Measurements from ENCODE around the gene DAP3. TPM values are rescaled to one million over a fixed set of nuclear protein-coding genes. Genes with fewer than 3 reads are reported as not detected.

Gene DAP3
- total and polyA plus RNA-seq, 10 of the 15 experiments (the other 5 are each of a cell fraction or from before 2014, with no cell fraction given) = 60.0 to 223 (median 138) TPM

GRCh38 chr1:155680531-155680930 is 8.4 kb upstream of the DAP3 start:
- Histone ChIP-seq H3K79me2 (ENCODE audit: control insufficient read depth, insufficient read depth, low read length) (peaks cover 52% of the 10 kb centered on the region), H3K27me3 (replicated peaks in 1 of 2; ENCODE audit: control insufficient read depth in 2 of 2, insufficient read depth in 2 of 2, low read length in 1 of 2) (no peaks in the 10 kb centered on the region), H3K9ac (ENCODE audit: control insufficient read depth, insufficient read depth, low read length) (no peak overlapping the region), H3K4me2 (ENCODE audit: control insufficient read depth, insufficient read depth) (no peak overlapping the region), H3K27ac (ENCODE audit: control insufficient read depth, insufficient read depth) (no peak overlapping the region), H3K36me3 (ENCODE audit: control insufficient read depth in 2 of 2, insufficient read depth in 2 of 2, low read length in 1 of 2) (peaks cover 0 to 32% of the 10 kb centered on the region in 2 experiments), H3K4me1 (ENCODE audit: control insufficient read depth, insufficient read depth, low read length) (no peaks in the 10 kb centered on the region), H3K9me3 (replicated peaks; ENCODE audit: control insufficient read depth, insufficient read depth, low read length) (no peaks in the 10 kb centered on the region), H4K20me1 (ENCODE audit: control insufficient read depth, insufficient read depth) (peaks cover 3% of the 10 kb centered on the region; the same call in 1 of the 2 replicates), H3K4me3 (no peak overlapping the region), H2AFZ (ENCODE audit: control insufficient read depth, low read depth, low read length) (no peak overlapping the region)
- SMC1A ChIA-PET (ENCODE audit: uncharacterized antibody, unreplicated experiment) = interaction anchor here (0.7 kb wide), 1 partner anchor 84 kb away, joined by 3 read pairs; no protein-coding TSS in a partner anchor
- POLR2A ChIA-PET = interaction anchor here (1.6 kb wide), 1 partner anchor 10 kb away, joined by 3 read pairs; no protein-coding TSS in a partner anchor
- 84% methylated on average over 6 of the region's 6 CpGs for WGBS (ENCODE audit: insufficient coverage, insufficient replicate concordance, low lambda C conversion rate, missing lambda C conversion rate)
- DNase-seq (ENCODE audit: low read depth, low spot score) (no peak), ATAC-seq (no peak), FAIRE-seq (no peak)
- in situ Hi-C loops (cut with MboI) = no loop called here
- intact Hi-C loops (cut with micrococcal nuclease; ENCODE audit: unreplicated experiment) = no loop called here
- TF ChIP-seq ZNF24 (IDR thresholded peaks at IDR 0.05) (no peak), ZBTB40 (IDR thresholded peaks at IDR 0.05; ENCODE audit: borderline replicate concordance) (no peak), MTA3 (IDR thresholded peaks at IDR 0.05; ENCODE audit: borderline replicate concordance, low read length) (no peak), CBX3 (IDR thresholded peaks at IDR 0.05; ENCODE audit: borderline replicate concordance, low read depth) (no peak), E2F4 (IDR thresholded peaks at IDR 0.05; ENCODE audit: low read depth, low read length) (no peak)
- CTCF ChIA-PET = interaction anchor here (1.2 kb wide), 1 partner anchor 12 kb away, joined by 4 read pairs; no protein-coding TSS in a partner anchor
- RAD21 ChIA-PET (ENCODE audit: unreplicated experiment) = no interaction called here
- TSS peak; percentile 1 for BruUV-seq (replicated peaks)

All from GM12878 (cell line).